GM18520 (cell line): Measurements from ENCODE around the gene WRAP73.
A peak's percentile ranks its signal among the peaks of the same experiment; 100 is the strongest.

Experiments used
- ATAC-seq: cut with Tn5 transposase; IDR thresholded peaks from one replicate; pipeline ENCODE4 v1.9.1; 2021; ENCODE audit not compliant: unreplicated experiment

WRAP73 gene, protein sequence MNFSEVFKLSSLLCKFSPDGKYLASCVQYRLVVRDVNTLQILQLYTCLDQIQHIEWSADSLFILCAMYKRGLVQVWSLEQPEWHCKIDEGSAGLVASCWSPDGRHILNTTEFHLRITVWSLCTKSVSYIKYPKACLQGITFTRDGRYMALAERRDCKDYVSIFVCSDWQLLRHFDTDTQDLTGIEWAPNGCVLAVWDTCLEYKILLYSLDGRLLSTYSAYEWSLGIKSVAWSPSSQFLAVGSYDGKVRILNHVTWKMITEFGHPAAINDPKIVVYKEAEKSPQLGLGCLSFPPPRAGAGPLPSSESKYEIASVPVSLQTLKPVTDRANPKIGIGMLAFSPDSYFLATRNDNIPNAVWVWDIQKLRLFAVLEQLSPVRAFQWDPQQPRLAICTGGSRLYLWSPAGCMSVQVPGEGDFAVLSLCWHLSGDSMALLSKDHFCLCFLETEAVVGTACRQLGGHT

DNA sequence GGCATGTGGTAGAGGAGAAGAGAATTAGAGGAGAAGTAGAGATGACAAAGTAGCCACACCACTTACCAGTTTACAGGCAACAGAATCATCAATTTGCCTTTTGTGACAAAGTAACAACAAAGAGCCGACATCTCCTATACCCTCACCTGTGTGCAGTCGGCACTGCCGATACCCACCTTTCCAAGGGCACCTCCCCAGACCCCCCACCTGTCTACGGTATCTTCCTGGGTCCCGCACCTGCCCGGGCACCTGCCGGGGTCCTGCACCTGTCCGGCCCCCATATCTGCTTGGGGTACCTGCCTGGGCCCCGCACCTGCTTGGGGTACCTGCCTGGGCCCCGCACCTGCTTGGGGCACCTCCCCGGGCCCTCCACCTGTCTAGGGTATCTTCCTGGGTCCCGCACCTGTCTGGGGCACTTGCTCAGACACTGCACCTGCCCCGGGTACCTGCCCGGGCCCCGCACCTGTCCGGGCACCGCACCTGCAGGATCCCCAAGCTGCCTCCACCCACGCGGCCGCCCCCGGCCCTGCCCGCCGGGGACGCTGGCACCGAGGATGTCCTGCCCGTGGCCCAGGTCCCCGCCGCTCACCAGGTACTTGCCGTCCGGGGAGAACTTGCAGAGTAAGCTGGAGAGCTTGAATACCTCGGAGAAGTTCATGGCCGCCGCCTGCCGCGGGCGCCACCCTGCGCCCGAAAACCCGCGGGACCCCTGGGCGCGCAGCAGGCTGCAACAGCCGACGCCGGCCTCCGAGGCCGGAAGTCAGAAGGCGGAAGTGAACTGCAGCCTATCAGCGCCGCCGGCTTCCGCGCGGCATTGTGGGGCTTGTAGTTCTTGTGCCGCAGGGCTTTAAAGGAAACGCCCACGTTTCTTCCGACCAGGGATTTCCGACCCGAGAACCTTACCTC, at the start of gene WRAP73:
TSS of gene WRAP73 (minus strand) at position 762 of the 906 bp plus-strand sequence. CDS start at position 658, 104 bp downstream.
- peak; percentile 77 for ATAC-seq

DNA sequence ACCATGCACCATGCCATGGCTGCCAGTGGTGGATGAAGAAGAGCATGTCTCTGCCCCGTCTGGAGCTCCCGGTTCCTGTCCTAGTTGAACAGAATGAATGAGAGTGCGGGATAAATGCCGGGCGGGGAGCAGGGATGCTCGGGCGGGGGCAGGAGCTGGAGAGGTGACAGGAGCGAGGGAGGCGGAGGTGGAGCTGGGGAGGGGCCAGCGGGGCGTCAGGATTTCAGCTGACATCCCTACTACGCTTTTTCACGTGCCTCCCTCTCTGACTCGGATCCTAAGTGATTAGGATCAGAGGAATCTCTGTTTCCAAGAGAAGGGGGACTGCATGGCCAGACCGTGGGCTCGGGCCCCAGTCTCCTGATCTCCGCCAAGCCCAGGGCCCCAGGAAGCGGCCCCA, 49.7 kb upstream of the WRAP73 start:
- no peak for ATAC-seq

DNA sequence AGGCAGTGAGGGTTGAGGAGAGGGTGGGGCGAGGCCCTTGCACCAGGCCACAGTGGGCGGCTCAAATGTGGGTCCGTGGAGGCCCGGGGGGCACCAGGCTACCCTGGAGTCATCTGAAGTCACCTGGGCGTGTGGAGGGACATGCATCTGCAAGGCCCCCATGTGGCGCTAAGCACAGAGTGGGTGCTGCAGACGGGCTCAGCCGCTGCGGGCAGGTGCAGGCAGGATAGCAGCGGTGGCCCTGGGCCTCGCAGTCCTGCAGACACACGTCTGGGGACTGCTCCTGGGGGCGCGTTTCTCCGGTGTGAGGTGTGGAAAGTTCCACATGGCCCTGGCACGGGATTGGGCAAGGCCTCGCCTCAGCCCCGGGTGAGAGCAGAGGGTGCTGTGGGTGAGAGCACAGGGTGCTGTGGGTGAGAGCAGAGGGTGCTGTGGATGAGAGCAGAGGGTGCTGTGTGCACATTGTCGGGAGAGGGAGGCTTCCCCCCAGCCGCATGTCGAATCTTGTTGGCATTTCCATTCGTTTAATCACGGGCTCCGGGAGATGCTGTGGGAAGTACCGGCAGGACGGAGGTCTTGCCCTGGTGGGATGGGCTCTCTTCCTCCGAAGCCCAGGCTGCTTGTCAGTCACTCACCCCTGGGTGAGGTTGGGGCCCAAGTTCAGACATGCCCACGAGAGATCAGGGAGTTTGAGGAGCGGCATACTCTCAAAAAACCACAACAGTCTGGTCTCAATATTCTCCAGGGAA, 48.9 kb upstream of the WRAP73 start:
- no peak for ATAC-seq

DNA sequence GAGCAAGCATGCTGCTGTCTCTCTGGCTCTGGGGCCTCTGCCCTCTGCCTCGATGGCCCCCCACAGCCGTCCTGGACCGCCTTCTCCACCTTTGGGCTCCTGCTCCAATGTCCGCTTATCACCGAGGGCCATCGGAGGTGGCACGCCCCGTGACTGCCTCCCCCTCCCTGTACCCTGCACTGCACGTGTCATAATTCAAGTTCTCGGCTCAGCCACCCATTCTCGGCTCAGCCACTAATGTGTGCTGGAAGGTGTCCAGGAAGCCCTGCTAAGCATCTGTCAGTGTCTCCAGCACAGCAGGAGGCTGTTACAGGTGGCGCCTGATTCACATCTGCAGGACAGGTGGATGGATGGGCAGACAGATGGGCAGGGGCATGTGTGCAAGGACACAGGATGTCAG, 47.9 kb upstream of the WRAP73 start:
- no peak for ATAC-seq

DNA sequence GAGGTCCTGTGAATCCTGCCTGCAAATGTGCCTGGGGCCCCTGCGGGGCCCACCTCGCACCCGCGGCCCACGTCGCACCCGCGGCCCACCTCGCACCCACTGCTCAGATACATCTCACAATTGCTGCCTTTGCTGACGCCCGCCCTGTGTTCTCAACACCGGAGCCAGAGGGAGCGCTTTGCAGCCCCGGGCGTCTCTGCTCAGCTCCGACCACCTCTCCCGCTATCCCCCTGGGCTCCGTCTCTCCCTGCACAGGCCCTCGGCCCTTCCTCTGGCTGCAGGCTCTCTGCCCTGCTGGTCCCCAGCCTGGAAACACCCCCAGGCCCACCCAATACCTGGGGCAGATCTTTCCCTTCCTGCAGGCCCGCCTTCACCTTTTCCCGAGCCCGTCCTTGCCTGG, 47.2 kb upstream of the WRAP73 start:
- no peak for ATAC-seq

DNA sequence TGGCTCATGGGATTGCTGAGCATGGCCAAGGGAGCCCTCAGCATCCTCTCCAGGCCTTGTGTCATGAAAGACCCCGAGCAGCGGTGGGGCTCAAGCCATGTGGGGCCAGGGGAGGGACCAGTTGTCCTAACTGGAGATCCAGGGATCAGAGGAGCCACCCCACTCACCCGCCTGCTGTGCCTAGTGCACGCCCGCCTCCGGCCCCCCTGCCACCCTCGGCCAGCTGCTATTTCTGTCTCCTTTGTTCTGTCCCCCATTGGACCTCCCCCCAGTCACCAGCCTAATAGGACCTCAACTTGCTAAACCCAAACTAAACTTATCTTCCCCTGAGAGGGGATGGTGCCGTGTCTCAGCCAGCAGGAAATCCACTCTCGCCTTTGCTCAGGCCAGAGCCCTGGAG, 46.8 kb upstream of the WRAP73 start:
- no peak for ATAC-seq

DNA sequence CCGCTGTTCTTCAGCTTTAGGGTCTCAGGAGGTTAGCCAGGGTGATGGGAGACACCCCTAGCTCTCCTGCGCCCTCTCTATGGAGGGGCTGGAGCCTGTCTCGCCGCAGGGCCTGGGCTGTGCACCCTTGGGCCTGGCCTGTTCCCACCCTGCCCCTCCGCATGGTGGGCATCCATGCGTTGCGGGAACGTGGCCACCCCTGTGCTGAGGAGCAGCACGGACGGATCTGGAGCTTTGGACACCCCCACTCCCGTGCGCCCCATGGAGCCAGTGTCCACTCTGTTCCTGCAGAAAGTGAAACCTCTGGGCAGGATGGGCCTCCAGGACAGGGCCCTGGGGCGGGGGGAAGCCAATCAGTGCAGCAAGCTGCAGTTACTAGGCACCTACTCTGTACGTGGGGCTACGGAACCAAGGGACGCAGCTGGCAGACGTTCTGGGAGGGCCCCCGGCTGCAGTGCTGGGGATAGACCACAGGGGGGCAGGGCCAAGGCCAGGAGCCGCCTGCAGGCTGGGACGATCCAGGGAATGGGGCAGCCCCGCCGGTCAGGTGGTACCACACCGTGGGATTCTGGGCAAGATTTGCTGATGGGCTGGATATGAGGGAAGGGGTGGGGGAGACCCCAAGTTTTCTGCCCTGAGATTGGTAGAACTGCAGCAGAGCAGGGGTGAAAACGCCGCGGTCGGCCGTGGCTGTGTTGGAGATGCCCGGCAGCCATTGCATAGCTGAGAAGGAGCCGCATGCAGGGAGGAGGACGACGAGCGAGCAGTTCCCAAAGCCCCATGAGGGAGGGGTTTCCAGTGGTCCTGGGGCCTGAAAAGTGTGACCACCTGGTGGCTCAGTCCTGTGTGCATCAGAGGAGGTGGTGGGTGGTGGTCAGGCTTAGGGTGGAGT, 45.7 kb upstream of the WRAP73 start:
- ATAC-seq: no peak

DNA sequence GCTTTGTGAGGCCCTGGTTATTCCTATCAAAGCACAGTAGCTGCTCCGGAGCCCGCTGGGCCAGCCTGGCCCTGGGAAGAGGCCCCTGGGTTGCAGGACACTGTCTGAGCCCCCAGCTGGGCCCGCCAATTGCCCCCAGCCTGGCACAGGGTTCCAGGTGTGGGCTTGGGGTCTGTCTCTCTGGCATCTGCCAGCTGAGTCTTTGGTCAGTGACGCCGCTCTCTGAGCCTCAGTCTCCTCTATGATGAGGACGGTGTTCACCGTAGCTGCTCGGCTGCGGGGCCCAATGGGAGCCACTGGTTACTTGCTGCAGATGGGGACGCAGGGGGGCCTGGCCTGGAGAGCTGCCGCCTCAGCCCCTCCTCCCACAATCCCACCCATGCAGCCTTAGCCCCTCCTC, 43.4 kb upstream of the WRAP73 start:
- ATAC-seq: no peak

DNA sequence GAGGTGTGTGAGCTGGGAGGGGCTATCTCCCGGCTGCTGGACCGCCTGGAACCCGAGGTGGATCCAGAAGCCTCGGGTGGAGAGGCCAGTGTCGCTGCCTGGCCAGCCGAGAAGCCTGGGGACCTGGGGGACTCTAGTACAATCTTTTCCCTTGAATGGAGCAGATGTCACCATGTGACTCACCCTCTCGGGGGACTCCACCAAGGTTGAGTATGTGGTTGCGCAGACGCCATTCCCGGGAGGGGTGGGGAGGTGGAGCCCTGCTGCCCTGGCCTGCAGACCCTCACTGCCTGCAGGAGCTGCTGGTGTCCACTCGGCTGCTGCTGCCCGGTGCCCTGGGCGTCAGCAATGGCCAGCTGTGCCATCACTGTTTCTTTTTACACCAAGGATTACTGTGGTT, 42.7 kb upstream of the WRAP73 start:
- no peak for ATAC-seq

DNA sequence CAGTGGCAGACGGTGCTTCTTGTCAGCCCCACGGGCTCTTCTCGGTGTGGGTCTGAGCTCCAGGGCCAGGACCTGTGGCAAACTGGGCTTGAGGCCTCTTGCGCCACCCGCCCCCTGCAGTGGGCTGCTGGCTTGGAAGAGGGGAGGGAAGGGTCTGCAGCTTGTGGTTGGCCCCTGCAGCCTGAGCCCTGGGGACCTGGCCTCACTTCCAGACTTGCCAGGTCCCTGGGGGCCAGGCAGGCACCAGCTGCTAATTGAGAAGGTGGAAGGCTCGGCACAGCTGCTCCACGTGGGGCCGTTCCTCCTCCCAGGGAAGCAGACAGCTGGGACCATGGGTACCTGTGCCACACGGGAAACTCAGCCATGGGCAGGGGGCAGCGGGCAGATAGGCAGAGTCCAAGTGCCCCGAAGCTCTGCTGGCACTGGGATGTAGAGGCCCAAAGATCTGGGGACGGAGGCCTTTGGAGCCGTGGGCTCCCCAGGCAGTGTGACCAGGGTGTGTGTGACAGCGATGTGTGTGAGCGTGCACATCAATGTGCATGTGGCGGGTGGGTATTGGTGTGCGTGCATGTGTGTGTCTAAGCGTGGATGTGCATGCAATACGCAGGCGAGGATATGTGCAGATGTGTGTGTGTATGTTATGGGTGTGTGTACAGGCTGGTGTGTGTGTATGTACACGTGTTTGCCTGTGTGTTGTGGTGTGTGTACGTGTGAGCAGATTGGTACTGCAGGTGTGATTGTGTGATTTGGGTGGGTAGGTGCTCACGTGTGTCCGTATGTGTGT, 41.7 kb upstream of the WRAP73 start:
- no peak for ATAC-seq

DNA sequence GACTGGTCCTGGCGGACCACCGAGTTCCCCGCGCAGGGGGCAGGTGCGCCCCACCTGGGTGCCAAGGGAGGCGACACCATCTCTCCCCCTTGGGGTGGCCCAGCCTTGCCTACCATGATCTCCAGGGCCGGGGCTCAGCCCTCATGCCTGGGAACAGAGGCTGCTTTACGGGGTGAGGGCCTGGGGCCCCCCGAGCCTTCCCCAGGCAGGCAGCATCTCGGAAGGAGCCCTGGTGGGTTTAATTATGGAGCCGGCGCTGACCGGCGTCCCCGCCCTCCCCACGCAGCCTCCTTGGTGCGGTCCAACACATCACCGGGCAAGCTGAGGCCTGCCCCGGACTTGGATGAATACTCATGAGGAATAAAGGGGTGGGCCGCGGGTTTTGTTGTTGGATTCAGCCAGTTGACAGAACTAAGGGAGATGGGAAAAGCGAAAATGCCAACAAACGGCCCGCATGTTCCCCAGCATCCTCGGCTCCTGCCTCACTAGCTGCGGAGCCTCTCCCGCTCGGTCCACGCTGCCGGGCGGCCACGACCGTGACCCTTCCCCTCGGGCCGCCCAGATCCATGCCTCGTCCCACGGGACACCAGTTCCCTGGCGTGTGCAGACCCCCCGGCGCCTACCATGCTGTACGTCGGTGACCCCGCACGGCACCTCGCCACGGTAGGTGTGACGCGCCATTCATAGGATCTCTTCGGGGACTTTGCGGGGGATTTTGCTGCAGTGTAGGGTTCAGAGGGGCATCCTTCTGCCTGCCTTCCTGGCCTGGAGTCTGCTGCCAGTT, 40.6 kb upstream of the WRAP73 start:
- ATAC-seq: no peak

DNA sequence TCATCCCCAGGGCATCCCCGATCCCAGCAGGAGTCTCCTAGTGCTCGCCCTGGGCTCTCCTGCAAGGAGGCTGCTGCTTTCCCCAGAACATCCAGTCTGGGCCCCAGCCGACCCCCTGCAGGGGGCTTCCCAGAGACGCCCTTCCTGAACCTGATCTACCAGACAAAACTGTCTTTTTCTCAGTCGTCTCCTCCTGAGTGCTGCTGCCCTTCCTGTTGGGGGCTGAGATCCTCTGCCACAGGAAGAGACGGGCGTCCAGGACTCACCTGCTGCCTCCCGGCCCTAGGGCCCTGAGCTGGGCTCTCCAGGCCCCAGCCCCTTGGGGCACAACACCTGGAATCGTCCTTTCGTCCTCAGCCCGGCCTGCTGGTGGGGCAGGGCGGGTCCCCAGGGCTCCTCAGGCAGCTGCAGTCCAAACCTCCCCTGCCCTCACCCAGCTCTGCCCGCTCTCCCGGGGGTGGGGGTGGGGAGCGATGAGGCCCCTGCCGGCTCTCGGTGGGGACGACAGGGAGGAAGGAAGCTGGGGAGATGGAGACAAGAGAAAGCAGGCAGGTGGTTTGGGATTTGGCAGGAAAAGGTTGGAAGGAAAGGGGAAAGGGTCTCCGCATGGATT, 39.3 kb upstream of the WRAP73 start:
- ATAC-seq: no peak

DNA sequence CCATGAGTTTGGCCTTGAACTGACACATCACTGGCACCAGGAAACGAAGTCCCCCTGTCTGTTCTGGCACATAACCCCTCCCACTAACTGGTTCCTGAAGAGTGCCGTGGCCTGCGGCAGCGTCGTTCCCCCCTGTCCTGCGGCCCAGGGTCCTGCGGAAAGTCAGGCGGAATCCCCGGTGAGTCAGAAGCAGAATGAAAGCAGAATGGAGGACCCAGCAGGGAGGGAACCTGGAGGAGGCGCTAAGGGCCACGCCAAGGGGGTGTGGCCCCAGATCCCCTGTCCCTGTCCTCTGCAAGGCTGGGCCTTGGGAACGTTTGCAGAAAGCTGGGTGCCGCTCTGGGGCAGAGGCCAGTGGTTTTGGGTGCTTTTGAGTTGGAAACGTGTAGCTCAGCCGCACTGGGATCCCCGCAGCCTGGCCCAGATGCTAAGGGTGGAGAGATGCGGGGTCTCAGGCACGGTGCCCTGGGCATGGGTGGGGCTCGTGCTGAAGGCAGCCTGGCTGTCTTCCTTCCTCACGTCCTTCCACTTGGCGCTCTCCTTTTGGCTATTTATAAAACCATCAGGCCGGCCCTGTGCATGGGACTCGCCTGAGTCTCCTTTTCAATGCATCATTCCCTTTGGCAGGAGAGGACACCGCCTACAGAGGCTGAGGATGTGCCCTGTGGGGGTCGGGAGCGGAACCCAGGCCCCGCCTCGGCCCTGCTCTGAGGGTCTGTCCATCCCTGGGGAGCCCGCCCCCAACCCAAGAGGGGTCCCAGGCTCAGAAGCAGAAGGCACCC, 38.6 kb upstream of the WRAP73 start:
- ATAC-seq: no peak

DNA sequence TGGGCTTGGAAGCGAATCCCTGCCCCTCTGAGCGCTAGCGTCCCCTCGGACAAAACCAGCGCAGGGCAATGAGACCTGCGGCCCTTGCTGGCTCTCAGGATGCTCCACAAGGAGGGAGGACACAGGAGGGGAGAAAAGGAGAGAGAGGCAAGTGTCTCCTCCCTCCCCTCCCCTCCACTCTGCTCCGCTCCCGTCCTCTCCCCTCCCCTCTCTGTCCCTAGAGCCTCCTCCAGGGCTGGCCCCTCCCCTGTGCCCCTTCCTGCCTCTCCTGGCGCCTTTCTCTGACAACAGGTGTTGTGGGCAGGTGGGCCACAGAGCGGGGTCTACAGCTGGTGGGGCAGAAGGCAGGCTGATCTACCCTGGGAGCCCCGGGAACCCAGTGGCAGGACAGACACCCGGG, 37.6 kb upstream of the WRAP73 start:
- no peak for ATAC-seq

DNA sequence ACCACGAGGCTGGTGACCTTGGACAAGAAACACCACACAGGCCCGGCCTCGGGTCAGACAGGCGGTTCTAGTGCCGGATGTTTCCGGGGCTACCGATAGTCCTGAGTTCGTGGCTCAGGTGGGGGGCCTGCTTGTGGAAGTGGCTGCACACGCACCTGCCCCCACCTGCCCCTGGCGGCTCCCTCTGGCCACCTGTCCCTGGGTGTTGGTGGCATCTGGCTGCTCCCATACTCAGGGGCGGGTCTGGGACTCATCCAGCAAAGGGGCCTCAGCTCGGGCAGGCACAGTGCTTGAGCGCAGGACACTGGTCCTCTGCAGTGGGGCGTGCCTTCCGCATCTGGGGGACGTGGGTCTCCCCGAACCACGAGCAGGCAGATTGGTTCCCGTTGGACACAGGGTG, 36.0 kb upstream of the WRAP73 start:
- ATAC-seq: no peak

DNA sequence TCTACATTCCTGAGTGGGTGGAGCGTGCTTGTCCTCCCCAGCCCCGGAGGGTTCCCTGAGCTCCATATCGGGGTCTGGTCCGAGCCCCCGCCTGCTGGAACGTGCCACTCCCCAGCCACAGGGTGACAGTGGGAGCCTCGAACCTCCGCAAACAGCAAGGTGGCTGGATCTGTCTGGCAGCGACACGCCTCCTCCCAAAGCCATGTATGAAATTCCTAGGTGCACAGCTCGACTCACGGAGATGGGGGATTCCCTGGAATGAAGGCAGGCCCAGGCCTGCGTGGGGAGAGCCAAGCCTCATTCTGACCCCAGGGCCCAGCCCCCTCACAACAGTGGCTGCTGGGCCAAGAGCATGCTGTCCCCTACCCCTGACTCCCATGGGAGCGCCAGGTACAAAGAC, 35.3 kb upstream of the WRAP73 start:
- ATAC-seq: no peak

DNA sequence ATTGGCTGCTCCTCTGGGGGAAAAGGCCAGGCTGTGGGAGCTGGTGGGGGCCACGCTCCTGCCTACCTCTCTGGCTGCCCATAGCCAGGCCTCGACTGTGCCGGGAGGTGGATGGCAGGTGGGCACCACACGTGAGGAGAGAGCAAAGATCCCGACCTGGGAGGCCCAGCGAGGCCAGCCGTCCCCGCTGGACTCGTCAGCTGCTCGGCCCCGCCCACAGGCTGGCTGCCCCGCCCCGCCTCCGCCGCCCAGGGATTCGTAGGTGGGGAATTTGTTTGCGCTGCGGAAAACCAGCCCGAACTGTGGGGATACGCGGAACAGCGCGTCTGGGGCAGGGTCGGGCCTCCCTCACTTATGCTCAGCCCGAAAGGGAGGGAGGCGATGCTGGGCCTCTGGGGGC, 34.1 kb upstream of the WRAP73 start:
- ATAC-seq: no peak

DNA sequence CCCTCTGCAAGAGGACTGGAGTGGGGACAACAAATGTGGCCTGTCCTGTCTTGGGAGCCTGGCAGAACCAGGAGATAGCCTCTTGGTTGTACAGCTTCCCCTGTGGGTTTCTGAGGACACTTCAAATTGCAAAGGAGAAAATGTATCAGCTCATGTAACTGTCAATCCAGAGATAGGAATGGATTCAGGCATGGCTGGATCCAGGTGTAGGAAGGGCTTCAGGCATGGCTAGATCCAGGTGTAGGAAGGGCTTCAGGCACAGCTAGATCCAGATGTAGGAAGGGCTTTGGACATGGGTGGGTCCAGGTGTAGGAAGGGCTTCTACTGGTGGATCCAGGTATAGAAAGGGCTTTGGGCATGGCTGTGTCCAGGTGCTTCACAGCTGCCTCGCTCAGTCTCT, 33.3 kb upstream of the WRAP73 start:
- ATAC-seq: no peak
